ENCODE measurements around the gene PADI2. TPM values are rescaled to one million over a fixed set of nuclear protein-coding genes. Genes with fewer than 3 reads are reported as not detected.

The PADI2 gene
- total RNA-seq, 1 experiment from 2014 or later = 0.16 TPM

GRCh38 chr1:17097147-17097546, 22.1 kb downstream of the PADI2 start:
- ChIA-PET POLR2A (interaction anchor here (0.6 to 1.5 kb wide), 5 partner anchors 11 to 378 kb away, joined by 3 to 5 read pairs (median 3); no protein-coding TSS in a partner anchor), CTCF (interaction anchor here (0.7 kb wide), 2 partner anchors 28 to 175 kb away, joined by 3 read pairs; no protein-coding TSS in a partner anchor)
- Mint-ChIP-seq H3K27ac (ENCODE audit: low read depth, unreplicated experiment) (no peak overlapping the region), H3K36me3 (ENCODE audit: insufficient read depth, unreplicated experiment) (no peaks in the 10 kb centered on the region), H3K9me3 (ENCODE audit: unreplicated experiment) (no peaks in the 10 kb centered on the region), H3K4me1 (ENCODE audit: insufficient read depth, unreplicated experiment) (peaks cover 22% of the 10 kb centered on the region), H3K27me3 (ENCODE audit: insufficient read depth, unreplicated experiment) (no peaks in the 10 kb centered on the region), H3K4me3 (ENCODE audit: unreplicated experiment) (no peak overlapping the region)
- DNase-seq (ENCODE audit: unreplicated experiment) = no peak
- BruUV-seq (replicated peaks) = no TSS peak
- no peak for TF ChIP-seq CTCF (IDR thresholded peaks at IDR 0.05; ENCODE audit: unreplicated experiment)
- intact Hi-C loops (cut with micrococcal nuclease) = no loop called here

GRCh38 chr1:17096584-17096983, 22.7 kb downstream of the PADI2 start:
- POLR2A ChIA-PET = no interaction called here
- peaks cover 22% of the 10 kb centered on the region for H3K4me1 Mint-ChIP-seq (ENCODE audit: insufficient read depth, unreplicated experiment)
- H3K27me3 Mint-ChIP-seq (ENCODE audit: insufficient read depth, unreplicated experiment) = no peaks in the 10 kb centered on the region
- BruUV-seq (replicated peaks) = no TSS peak
- H3K4me3 Mint-ChIP-seq (ENCODE audit: unreplicated experiment) = no peak overlapping the region
- H3K36me3 Mint-ChIP-seq (ENCODE audit: insufficient read depth, unreplicated experiment) = no peaks in the 10 kb centered on the region
- CTCF ChIA-PET = interaction anchor here (0.5 to 0.7 kb wide), 2 partner anchors 29 to 291 kb away, joined by 3 read pairs; no protein-coding TSS in a partner anchor
- no peak for TF ChIP-seq CTCF (IDR thresholded peaks at IDR 0.05; ENCODE audit: unreplicated experiment)
- no peak overlapping the region for H3K27ac Mint-ChIP-seq (ENCODE audit: low read depth, unreplicated experiment)
- intact Hi-C loops (cut with micrococcal nuclease) = no loop called here
- H3K9me3 Mint-ChIP-seq (ENCODE audit: unreplicated experiment) = no peaks in the 10 kb centered on the region
- no peak for DNase-seq (ENCODE audit: unreplicated experiment)

- no peaks in the 10 kb centered on the region for H3K27me3 Mint-ChIP-seq (ENCODE audit: insufficient read depth, unreplicated experiment)
- H3K27ac Mint-ChIP-seq (ENCODE audit: low read depth, unreplicated experiment) = no peak overlapping the region
- ChIA-PET POLR2A (no interaction called here), CTCF (no interaction called here)
- TF ChIP-seq CTCF (IDR thresholded peaks at IDR 0.05; ENCODE audit: unreplicated experiment) = no peak
- H3K9me3 Mint-ChIP-seq (ENCODE audit: unreplicated experiment) = no peaks in the 10 kb centered on the region
- H3K4me3 Mint-ChIP-seq (ENCODE audit: unreplicated experiment) = no peak overlapping the region
- DNase-seq (ENCODE audit: unreplicated experiment) = no peak
- intact Hi-C loops (cut with micrococcal nuclease) = no loop called here
- no TSS peak for BruUV-seq (replicated peaks)
- no peaks in the 10 kb centered on the region for H3K36me3 Mint-ChIP-seq (ENCODE audit: insufficient read depth, unreplicated experiment)
- H3K4me1 Mint-ChIP-seq (ENCODE audit: insufficient read depth, unreplicated experiment) = peaks cover 22% of the 10 kb centered on the region
These were observed 24.1 kb downstream of the PADI2 start for GRCh38 chr1:17095141-17095540.

GRCh38 chr1:17094664-17095063, 24.6 kb downstream of the PADI2 start:
- H3K36me3 Mint-ChIP-seq (ENCODE audit: insufficient read depth, unreplicated experiment) = no peaks in the 10 kb centered on the region
- CTCF ChIA-PET = interaction anchor here (0.6 to 1.5 kb wide), 2 partner anchors 13 to 30 kb away, joined by 3 read pairs; no protein-coding TSS in a partner anchor
- no peaks in the 10 kb centered on the region for H3K9me3 Mint-ChIP-seq (ENCODE audit: unreplicated experiment)
- no peak for DNase-seq (ENCODE audit: unreplicated experiment)
- H3K27ac Mint-ChIP-seq (ENCODE audit: low read depth, unreplicated experiment) = no peak overlapping the region
- no peaks in the 10 kb centered on the region for H3K27me3 Mint-ChIP-seq (ENCODE audit: insufficient read depth, unreplicated experiment)
- no peak overlapping the region for H3K4me3 Mint-ChIP-seq (ENCODE audit: unreplicated experiment)
- TF ChIP-seq CTCF (IDR thresholded peaks at IDR 0.05; ENCODE audit: unreplicated experiment) = no peak
- H3K4me1 Mint-ChIP-seq (ENCODE audit: insufficient read depth, unreplicated experiment) = peaks cover 22% of the 10 kb centered on the region
- POLR2A ChIA-PET = no interaction called here
- BruUV-seq (replicated peaks) = no TSS peak
- intact Hi-C loops (cut with micrococcal nuclease) = no loop called here

Measured in MCF 10A (cell line).